ENCODE measurements around the gene RBPMS2. TPM values are rescaled to one million over a fixed set of nuclear protein-coding genes. Genes with fewer than 3 reads are reported as not detected.

The RBPMS2 gene
- polyA plus RNA-seq, 1 experiment = 0.67 TPM

GRCh38 chr15:64774037-64774628 is 1.3 kb downstream of the RBPMS2 start:
- no peak for DNase-seq (ENCODE audit: low read depth)
- Histone ChIP-seq H3K4me3 (ENCODE audit: low read depth, low read length) (no peak overlapping the region), H3K27me3 (ENCODE audit: control insufficient read depth, insufficient read depth, low read length) (peaks cover 17% of the 10 kb centered on the region), H3K36me3 (ENCODE audit: control insufficient read depth, insufficient read depth, low read length) (no peaks in the 10 kb centered on the region)
- TF ChIP-seq CTCF (IDR thresholded peaks at IDR 0.05; ENCODE audit: insufficient read depth, low read depth, low read length) = no peak
- CTCF ChIA-PET = interaction anchor here (1.0 to 1.3 kb wide), 3 partner anchors 8 to 35 kb away, joined by 3 to 5 read pairs (median 4); no protein-coding TSS in a partner anchor
- POLR2A ChIA-PET = no interaction called here

- Histone ChIP-seq H3K27me3 (ENCODE audit: control insufficient read depth, insufficient read depth, low read length) (peaks cover 17% of the 10 kb centered on the region), H3K36me3 (ENCODE audit: control insufficient read depth, insufficient read depth, low read length) (no peaks in the 10 kb centered on the region), H3K4me3 (ENCODE audit: low read depth, low read length) (no peak overlapping the region)
- no peak for DNase-seq (ENCODE audit: low read depth)
- ChIA-PET POLR2A (no interaction called here), CTCF (interaction anchor here (1.0 to 1.3 kb wide), 3 partner anchors 9 to 36 kb away, joined by 3 to 5 read pairs (median 4); no protein-coding TSS in a partner anchor)
- no peak for TF ChIP-seq CTCF (IDR thresholded peaks at IDR 0.05; ENCODE audit: insufficient read depth, low read depth, low read length)
These were observed 1.8 kb downstream of the RBPMS2 start for GRCh38 chr15:64773606-64774005.

GRCh38 chr15:64772964-64773363 is 2.4 kb downstream of the RBPMS2 start:
- TF ChIP-seq CTCF (IDR thresholded peaks at IDR 0.05; ENCODE audit: insufficient read depth, low read depth, low read length) = no peak
- ChIA-PET POLR2A (no interaction called here), CTCF (no interaction called here)
- H3K27me3 ChIP-seq (ENCODE audit: control insufficient read depth, insufficient read depth, low read length) = peaks cover 17% of the 10 kb centered on the region
- H3K4me3 ChIP-seq (ENCODE audit: low read depth, low read length) = no peak overlapping the region
- H3K36me3 ChIP-seq (ENCODE audit: control insufficient read depth, insufficient read depth, low read length) = no peaks in the 10 kb centered on the region
- DNase-seq (ENCODE audit: low read depth) = no peak

- Histone ChIP-seq H3K27me3 (ENCODE audit: control insufficient read depth, insufficient read depth, low read length) (peaks cover 15% of the 10 kb centered on the region), H3K36me3 (ENCODE audit: control insufficient read depth, insufficient read depth, low read length) (no peaks in the 10 kb centered on the region), H3K4me3 (ENCODE audit: low read depth, low read length) (no peak overlapping the region)
- no peak for TF ChIP-seq CTCF (IDR thresholded peaks at IDR 0.05; ENCODE audit: insufficient read depth, low read depth, low read length)
- ChIA-PET CTCF (interaction anchor here (0.6 kb wide), 1 partner anchor 133 kb away, joined by 3 read pairs; no protein-coding TSS in a partner anchor), POLR2A (no interaction called here)
- no peak for DNase-seq (ENCODE audit: low read depth)
These were observed 2.9 kb downstream of the RBPMS2 start for GRCh38 chr15:64772488-64772887.

GRCh38 chr15:64770626-64771025 is 4.8 kb downstream of the RBPMS2 start:
- no peaks in the 10 kb centered on the region for H3K36me3 ChIP-seq (ENCODE audit: control insufficient read depth, insufficient read depth, low read length)
- peaks cover 9% of the 10 kb centered on the region for H3K27me3 ChIP-seq (ENCODE audit: control insufficient read depth, insufficient read depth, low read length)
- ChIA-PET POLR2A (no interaction called here), CTCF (interaction anchor here (1.0 kb wide), 1 partner anchor 9 kb away, joined by 4 read pairs; no protein-coding TSS in a partner anchor)
- no peak for TF ChIP-seq CTCF (IDR thresholded peaks at IDR 0.05; ENCODE audit: insufficient read depth, low read depth, low read length)
- no peak overlapping the region for H3K4me3 ChIP-seq (ENCODE audit: low read depth, low read length)
- DNase-seq (ENCODE audit: low read depth) = no peak

Measured in BJ (cell line).